ENCODE data around the gene SEC14L2.
"Not testable (repeated sequence)": the region's sequence is repeated elsewhere in the genome, so short reads cannot be mapped to it uniquely, and the experiment has no call there.

SEC14L2 gene

DNA sequence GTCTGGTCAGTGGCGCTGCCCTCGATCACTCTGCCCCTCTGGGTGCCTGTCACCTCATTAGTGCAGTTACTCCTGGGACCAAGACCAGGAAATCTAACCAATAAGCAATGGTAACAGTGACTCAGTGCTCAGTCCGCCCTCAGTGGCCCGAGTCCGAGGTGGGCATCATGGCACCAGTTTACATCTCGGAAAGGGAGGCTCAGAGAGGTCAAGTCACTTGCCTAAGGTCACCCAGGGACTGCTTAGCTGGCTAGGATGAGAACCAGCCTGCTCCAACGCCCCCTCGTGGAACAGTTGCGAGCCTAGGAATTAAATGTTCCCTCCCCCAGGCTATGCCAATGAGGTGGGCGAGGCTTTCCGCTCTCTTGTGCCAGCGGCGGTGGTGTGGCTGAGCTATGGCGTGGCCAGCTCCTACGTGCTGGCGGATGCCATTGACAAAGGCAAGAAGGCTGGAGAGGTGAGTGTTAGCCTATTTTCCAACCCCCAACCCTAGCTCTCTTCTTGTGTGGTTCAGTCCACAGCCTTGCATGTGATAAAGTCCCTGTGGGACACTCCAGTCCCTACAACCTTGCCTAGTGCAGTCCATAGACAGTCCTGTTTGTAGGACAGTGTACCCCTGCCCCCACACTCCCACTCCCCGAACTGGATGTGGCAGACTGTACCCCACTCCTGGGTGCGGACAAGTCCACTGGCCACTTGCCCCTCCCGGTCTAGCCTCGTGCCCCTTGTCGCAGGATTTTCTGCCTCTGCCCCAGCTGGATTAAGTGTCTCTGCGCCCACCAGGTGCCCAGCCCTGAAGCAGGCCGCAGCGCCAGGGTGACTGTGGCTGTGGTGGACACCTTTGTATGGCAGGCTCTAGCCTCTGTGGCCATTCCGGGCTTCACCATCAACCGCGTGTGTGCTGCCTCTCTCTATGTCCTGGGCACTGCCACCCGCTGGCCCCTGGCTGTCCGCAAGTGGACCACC, 29.9 kb downstream of the SEC14L2 start:
- DNase-seq (ENCODE audit: low spot score): peak; percentile 87

- DNase-seq (ENCODE audit: low spot score): no peak
Measured at GRCh38 chr22:30427871-30428270, 31.1 kb downstream of the SEC14L2 start.

GRCh38 chr22:30429887-30430286, 33.1 kb downstream of the SEC14L2 start:
- no peak for DNase-seq (ENCODE audit: low spot score)

DNA sequence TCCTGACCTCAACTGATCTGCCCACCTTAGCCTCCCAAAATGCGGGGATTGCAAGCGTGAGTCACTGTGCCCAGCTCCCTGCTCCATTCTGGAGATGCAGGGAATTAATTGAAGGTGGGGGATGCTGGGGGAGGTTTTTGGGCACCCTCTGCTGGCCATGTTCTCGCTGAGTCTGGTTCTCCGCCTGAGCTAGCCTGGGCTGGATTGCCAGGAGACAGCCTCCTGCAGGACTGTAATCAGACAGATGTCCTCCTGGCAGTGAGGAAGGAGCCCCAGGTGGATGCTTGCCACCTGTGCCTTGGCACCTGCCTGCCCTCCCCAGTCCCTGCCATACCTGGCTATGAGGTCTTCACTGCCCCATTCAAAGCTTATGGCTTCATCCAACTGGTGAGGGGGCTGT, 34.1 kb downstream of the SEC14L2 start:
- no peak for DNase-seq (ENCODE audit: low spot score)

GRCh38 chr22:30432096-30432495, 35.3 kb downstream of the SEC14L2 start:
- DNase-seq (ENCODE audit: low spot score): no peak

DNA sequence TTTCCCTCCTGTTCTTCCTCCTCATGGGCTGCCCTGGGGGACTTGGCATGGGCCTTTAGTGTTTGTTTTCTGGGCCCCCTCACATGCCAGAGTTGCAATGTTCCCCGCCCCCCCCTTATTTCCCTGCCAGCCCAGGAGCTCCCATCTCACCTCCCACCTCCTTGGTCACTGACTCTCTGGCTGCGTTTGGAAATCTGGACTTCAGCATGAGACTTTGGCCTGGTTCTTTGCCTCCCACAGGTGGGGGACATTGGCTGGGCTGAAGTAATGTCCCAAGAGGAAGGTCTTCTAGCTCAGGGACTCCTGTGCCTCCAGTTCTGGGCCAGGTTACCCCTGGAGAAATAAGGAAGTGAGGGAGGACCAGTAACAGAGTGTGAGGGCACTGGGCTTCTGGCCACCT, 35.7 kb downstream of the SEC14L2 start:
- DNase-seq (ENCODE audit: low spot score): no peak

- no peak for DNase-seq (ENCODE audit: low spot score)
Measured at GRCh38 chr22:30433227-30433626, 36.4 kb downstream of the SEC14L2 start.

DNA sequence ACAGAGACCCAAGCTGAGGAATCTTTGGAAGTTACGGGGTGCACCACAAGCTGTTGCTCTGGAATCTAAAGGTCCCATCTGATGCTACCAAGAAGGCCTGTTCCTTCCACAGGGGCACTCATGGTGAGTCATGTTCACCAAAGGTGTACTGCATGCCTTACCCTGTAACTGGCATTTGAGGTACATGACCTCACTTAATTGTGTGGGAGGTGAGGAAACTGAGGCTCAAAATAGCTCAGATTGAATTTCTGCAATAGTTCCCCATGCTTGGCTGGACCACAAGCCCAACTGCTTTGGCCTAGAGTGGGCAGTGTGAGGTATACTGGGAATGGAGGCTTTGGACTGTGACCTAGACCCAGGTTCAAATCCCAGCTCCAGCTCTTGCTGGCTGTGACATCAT, 37.0 kb downstream of the SEC14L2 start:
- no peak for DNase-seq (ENCODE audit: low spot score)

GRCh38 chr22:30434843-30435242, 38.0 kb downstream of the SEC14L2 start:
- no peak for DNase-seq (ENCODE audit: low spot score)

- peak; percentile 81 for DNase-seq (ENCODE audit: low spot score)
Measured at GRCh38 chr22:30435674-30436126, 38.9 kb downstream of the SEC14L2 start.

DNA sequence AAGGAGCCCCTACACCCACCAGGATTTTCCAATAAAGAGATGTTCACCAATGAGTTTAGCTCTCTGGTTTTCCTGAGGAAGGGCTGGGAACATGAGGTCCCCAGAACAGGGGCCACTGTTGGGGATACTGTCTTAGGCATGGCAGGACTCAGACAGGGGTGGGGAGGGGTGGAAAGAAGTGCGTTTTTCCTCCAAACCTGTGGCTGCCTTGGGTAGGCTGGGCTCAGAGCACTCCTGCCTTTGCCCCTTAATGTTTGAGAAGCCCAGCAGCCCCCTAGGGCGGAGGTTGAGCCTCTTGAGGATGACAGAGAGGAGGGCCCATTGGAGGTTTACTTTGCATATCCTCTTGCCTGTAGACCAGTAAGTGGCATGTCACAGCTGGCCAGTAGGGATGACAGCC, 39.4 kb downstream of the SEC14L2 start:
- no peak for DNase-seq (ENCODE audit: low spot score)

DNA sequence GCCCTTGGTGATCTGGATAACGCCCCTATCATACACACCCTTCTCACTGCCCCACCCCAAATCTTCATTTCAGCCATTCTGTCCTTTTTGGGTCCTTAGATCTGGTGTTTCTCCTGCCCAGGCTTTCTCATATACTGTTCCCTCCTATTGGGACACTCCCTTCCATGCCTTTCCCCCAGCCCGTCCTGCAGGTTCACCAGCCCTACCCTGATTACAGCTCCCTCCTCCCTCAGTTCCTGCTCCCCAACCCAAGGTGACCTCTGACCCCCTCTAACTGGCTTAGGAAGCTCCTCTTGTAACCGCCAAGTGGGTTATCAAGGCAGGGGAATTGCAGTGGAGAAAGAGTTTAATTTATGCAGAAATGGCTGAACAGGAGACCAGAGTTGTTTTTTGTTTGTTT, 41.7 kb downstream of the SEC14L2 start:
- no peak for DNase-seq (ENCODE audit: low spot score)

DNA sequence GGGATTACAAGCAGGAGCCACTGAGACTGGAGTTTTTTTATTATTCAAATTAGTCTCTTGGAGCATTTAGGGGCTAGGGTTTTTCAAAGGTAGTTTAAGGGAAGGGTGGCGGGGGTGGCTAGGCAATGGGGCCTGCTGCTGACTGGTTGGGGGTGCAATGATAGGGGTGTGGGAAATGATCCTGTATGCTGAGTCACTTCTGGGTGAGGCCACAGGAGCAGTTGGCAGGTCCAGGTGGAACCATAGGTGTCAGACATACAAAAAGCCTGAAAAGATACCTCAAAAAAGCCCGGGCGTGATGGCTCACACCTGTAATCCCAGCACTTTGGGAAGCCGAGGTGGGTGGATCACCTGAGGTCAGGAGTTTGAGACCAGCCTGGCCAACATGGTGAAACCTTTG, 42.4 kb downstream of the SEC14L2 start:
- no peak for DNase-seq (ENCODE audit: low spot score)

DNA sequence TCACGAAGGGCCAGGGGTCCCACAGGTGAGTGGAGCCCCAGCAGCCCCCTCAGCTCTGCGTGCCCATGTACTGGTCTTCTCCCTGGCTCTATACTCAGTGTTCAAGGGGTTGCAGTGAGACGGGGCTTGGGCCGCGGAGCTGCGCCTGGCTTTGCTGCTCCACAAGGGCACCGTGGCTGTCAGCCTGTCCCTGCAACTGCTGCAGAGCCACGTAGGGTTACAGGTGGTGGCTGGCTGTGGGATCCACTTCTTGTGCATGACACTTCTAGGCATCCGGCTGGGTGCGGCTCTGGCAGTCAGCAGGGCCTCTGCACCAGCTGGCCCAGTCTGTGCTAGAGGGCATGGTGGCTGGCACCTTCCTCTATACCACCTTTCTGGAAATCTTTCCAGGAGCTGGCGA, 43.0 kb downstream of the SEC14L2 start:
- no peak for DNase-seq (ENCODE audit: low spot score)

- DNase-seq (ENCODE audit: low spot score): no peak
Measured at GRCh38 chr22:30441088-30441487, 44.3 kb downstream of the SEC14L2 start.

- DNase-seq (ENCODE audit: low spot score): peak; percentile 91
Measured at GRCh38 chr22:30444632-30445437, 48.0 kb downstream of the SEC14L2 start.

DNA sequence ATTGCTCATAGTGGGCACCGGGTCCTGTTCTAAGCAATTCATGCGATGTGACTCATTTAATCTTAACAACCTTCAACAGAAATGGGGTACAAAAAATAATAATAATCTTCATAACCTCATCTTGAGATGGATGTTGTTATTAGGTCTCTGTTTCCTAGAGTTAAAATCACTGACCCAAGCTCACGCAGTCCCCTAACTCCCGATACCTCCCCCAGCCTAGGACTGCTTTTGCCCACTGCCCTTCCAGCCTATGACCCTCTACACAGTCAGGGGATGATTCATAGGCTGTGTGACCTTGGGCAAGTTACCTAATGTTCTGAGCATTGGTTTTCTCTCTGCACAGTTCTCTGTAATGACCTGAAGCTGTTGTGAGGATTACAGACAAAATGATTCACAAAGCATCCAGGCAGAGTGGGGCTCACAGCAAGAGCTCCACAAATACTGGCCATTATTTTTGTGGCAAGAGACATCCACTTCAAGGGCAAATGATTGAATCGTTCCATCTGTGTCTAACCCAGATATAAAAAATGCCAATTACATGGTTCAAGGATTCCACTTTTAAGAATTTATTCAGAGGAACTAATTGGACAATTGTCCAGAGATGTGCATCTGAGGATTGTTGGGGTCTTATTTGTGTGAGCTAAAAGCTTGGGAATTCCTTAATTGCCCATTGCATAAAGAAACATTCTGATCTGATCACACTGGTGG, 48.8 kb downstream of the SEC14L2 start:
- no peak for DNase-seq (ENCODE audit: low spot score)

DNA sequence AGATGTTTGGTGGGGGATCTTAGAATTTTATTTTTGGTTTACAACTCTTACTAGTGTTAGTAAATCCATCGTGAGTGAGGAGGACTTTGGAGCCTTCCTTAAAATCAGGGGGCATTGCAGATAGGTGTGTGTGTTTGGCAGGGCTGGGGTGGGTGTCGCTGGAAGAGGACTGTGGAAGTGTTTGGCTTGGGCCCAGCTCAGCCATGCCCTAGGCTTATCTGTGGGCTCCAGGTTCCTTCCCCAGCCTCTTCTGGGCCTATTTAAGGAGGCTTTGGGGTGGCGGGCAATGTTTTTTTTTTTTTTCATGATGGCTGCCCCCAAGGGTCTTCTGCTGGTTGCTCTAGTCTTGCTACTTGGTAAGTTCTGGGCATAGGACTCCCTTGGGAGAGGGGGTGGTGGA, 50.8 kb downstream of the SEC14L2 start:
- no peak for DNase-seq (ENCODE audit: low spot score)

- not testable (repeated sequence) for DNase-seq (ENCODE audit: low spot score)
Measured at GRCh38 chr22:30451488-30451887, 54.7 kb downstream of the SEC14L2 start.

DNA sequence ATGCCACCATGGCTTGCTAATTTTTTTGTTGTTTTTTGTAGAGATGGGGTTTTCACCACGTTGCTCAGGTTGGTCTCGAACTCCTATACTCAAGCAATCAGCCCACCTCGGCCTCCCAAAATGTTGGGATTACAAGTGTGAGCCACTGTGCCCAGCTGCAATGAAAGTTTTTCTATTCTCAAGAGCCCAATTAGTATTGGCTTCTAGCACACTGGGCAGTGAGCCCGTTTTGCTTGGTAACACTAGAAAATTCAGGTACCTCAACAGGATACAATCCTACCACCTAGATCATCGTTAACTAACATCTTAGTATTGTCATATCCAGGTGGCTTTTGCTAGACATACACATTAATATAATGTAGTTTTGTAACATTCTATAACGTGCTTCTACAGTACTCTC, 56.0 kb downstream of the SEC14L2 start:
- no peak for DNase-seq (ENCODE audit: low spot score)

DNA sequence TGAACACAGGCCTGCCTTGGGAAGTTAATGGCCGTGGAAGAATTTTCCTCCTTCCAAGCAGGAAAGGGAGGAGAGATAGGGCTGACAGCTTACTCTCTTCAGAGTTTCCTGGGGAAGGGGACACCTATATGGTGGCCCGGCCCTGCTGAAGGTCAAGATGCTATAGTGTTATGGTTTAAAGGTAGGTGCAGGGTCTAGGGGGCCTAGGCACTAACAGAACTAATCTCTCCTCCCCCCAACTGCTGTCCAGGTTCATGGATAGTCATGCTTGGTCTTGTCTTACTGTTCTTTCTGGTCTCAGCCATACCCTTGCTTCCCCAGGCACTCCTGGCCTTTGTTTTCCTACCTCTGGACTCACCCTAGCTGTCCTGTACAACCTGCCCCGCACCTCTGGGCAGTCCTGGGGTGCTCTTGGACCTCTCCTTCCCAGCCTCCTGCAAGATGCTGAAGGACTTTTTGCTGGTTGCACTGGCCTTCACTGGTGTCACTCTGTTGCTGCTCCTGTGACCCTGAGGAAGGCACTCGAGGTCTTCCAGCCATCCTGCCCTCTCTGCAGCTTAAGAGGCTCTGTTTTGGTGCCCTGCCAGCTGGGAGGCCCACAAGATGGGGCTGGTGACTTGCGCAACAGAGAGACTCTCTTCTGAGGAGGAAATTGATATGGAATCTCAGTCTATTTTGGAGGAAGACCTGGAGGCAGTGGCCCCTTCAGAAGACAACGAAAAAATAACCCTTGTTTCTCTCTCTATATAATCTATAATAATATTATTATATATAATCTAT, 57.1 kb downstream of the SEC14L2 start:
- DNase-seq (ENCODE audit: low spot score): no peak
